ENCODE data around the gene MYOZ1.

MYOZ1 gene

GRCh38 chr10:73597346-73597745 lies 43.9 kb downstream of the MYOZ1 start:
- no peak for DNase-seq (ENCODE audit: low spot score)

GRCh38 chr10:73593812-73594211 lies 47.5 kb downstream of the MYOZ1 start:
- no peak for DNase-seq (ENCODE audit: low spot score)

GRCh38 chr10:73593110-73593509 lies 48.2 kb downstream of the MYOZ1 start:
- no peak for DNase-seq (ENCODE audit: low spot score)

- DNase-seq (ENCODE audit: low spot score), result peak; percentile 94
These were observed 49.2 kb downstream of the MYOZ1 start for GRCh38 chr10:73591935-73592699.

GRCh38 chr10:73590881-73591799 lies 50.1 kb downstream of the MYOZ1 start, which contains the start of gene USP54:
TSS of gene USP54 (minus strand) at chr10:73591342. CDS start at chr10:73575658, 15,684 bp downstream.
- DNase-seq (ENCODE audit: low spot score), result peak; percentile 93

GRCh38 chr10:73589563-73590126 lies 51.6 kb downstream of the MYOZ1 start:
- DNase-seq (ENCODE audit: low spot score), result peak; percentile 95

GRCh38 chr10:73588656-73589055 lies 52.6 kb downstream of the MYOZ1 start:
- peak; percentile 48 for DNase-seq (ENCODE audit: low spot score)

GRCh38 chr10:73586583-73586984 lies 54.7 kb downstream of the MYOZ1 start:
- peak; percentile 73 for DNase-seq (ENCODE audit: low spot score)

- no peak for DNase-seq (ENCODE audit: low spot score)
These were observed 55.9 kb downstream of the MYOZ1 start for GRCh38 chr10:73585327-73585726.

- DNase-seq (ENCODE audit: low spot score), result no peak
These were observed 56.5 kb downstream of the MYOZ1 start for GRCh38 chr10:73584737-73585136.

GRCh38 chr10:73581918-73582317 lies 59.4 kb downstream of the MYOZ1 start:
- DNase-seq (ENCODE audit: low spot score), result peak; percentile 84
